Panc1 (cell line): ENCODE results near the gene RAMP2. TPM values are rescaled to one million over a fixed set of nuclear protein-coding genes. Genes with fewer than 3 reads are reported as not detected.

Source experiments
- total RNA-seq: library from RNA; stranded (reverse); gene quantifications from one replicate; pipeline ENCODE4 v1.2.1, GENCODE V29; 2021; ENCODE audit not compliant: unreplicated experiment

RAMP2 gene
- total RNA-seq, 1 experiment from 2014 or later, result 1.1 TPM

Other genes starting within 250 kb of the RAMP2 start
- 33.5 TPM for gene NAGLU, start 225.0 kb upstream of the RAMP2 start, total RNA-seq
- gene HSD17B1, start 208.3 kb upstream of the RAMP2 start, total RNA-seq, result 5.4 TPM
- gene COASY, start 199.1 kb upstream of the RAMP2 start, total RNA-seq, result 76.7 TPM
- gene MLX, start 194.1 kb upstream of the RAMP2 start, total RNA-seq, result 35.8 TPM
- 19.2 TPM for gene PSMC3IP, start 183.5 kb upstream of the RAMP2 start, total RNA-seq
- gene RETREG3, start 151.9 kb upstream of the RAMP2 start, total RNA-seq, result 42.3 TPM
- 99.8 TPM for gene TUBG1, start 151.5 kb upstream of the RAMP2 start, total RNA-seq
- gene TUBG2, start 101.9 kb upstream of the RAMP2 start, total RNA-seq, result 25.5 TPM
- gene PLEKHH3, start 84.2 kb upstream of the RAMP2 start, total RNA-seq, result 32.2 TPM
- gene CCR10, start 79.4 kb upstream of the RAMP2 start, total RNA-seq, result 1.9 TPM
- 20.4 TPM for gene CNTNAP1, start 78.7 kb upstream of the RAMP2 start, total RNA-seq
- gene EZH1, start 16.2 kb upstream of the RAMP2 start, total RNA-seq, result 17.7 TPM
- gene VPS25, start 12.2 kb downstream of the RAMP2 start, total RNA-seq, result 37.7 TPM
- 3.5 TPM for gene WNK4, start 19.4 kb downstream of the RAMP2 start, total RNA-seq
- gene COA3, start 37.5 kb downstream of the RAMP2 start, total RNA-seq, result 48.8 TPM
- 0.13 TPM for gene CNTD1, start 37.6 kb downstream of the RAMP2 start, total RNA-seq
- 61.8 TPM for gene BECN1, start 63.1 kb downstream of the RAMP2 start, total RNA-seq
- 110 TPM for gene PSME3, start 72.2 kb downstream of the RAMP2 start, total RNA-seq
- 0.85 TPM for gene AOC2, start 83.4 kb downstream of the RAMP2 start, total RNA-seq
- 0.21 TPM for gene AOC3, start 90.0 kb downstream of the RAMP2 start, total RNA-seq
- gene G6PC1, start 139.6 kb downstream of the RAMP2 start, total RNA-seq, result 0.08 TPM
- gene AARSD1, start 203.2 kb downstream of the RAMP2 start, total RNA-seq, result 23.5 TPM
- gene PTGES3L, start 218.9 kb downstream of the RAMP2 start, total RNA-seq, result 0.74 TPM
- gene RUNDC1, start 219.3 kb downstream of the RAMP2 start, total RNA-seq, result 11.2 TPM
- 513 TPM for gene RPL27, start 237.2 kb downstream of the RAMP2 start, total RNA-seq
- gene IFI35, start 245.6 kb downstream of the RAMP2 start, total RNA-seq, result 42.6 TPM